ENCODE data around the gene EIF4E2. TPM values are rescaled to one million over a fixed set of nuclear protein-coding genes. Genes with fewer than 3 reads are reported as not detected.

EIF4E2 gene
- total and polyA plus RNA-seq, 2 of the 13 experiments (the other 11 are each of a cell fraction or from before 2014, with no cell fraction given) = 25.0 to 101 TPM

DNA sequence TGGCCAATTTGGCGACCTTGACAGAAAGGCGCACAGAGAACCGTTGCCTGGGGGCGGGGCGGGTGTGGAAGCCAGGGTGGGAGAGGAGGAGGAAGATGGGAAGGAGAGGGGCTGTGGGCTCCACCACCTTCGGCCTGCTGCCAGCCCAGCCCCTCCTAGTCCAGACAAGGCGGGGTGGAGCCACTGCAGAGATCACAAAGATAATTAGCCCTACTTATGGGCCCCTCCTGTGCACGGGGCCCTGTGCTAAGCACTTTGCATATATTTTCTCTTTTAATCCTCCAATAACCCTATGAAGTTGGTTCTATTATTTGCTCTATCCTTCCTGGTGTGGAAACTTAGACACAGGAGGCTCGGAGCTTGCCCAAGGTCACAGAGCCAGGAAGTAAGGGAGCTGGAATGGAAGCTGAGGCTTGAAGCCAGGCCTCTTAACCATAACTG lies 49.1 kb upstream of the EIF4E2 start:
- ATAC-seq = no peak
- Histone ChIP-seq H3K4me3 (replicated peaks in 1 of 3; ENCODE audit: insufficient read depth in 1 of 3, low read depth in 2 of 3, low read length in 3 of 3) (no peak overlapping the region), H3K9me3 (ENCODE audit: low read length) (no peaks in the 10 kb centered on the region), H3K9ac (ENCODE audit: insufficient read depth, low read depth, low read length) (no peak overlapping the region), H3K4me2 (ENCODE audit: low read depth, low read length) (no peak overlapping the region), H3K79me2 (ENCODE audit: insufficient read depth, low read length) (no peaks in the 10 kb centered on the region), H3K27me3 (ENCODE audit: control insufficient read depth in 1 of 2, insufficient read depth in 2 of 2, low read length in 2 of 2) (peaks cover 18 to 88% of the 10 kb centered on the region in 2 experiments), H4K20me1 (ENCODE audit: insufficient read depth, low read length) (no peaks in the 10 kb centered on the region), H3K4me1 (ENCODE audit: insufficient read depth, low read length) (peaks cover 11% of the 10 kb centered on the region), H3K27ac (ENCODE audit: extremely low read length, insufficient read depth, low read length) (no peak overlapping the region), H2AFZ (ENCODE audit: low read length) (no peak overlapping the region), H3K36me3 (replicated peaks in 1 of 2; ENCODE audit: control insufficient read depth in 1 of 2, insufficient read depth in 2 of 2, low read length in 2 of 2) (no peaks in the 10 kb centered on the region)
- FAIRE-seq = no peak
- POLR2A ChIA-PET = interaction anchor here (1.0 kb wide), 1 partner anchor 49 kb away, joined by 3 read pairs; the partner anchor contains the start of genes EIF4E2 and TIGD1
- in situ Hi-C loops (cut with HindIII; ENCODE audit: extremely low pct_ligation_motif_present, low pct_unique_long_range_greater_than_20kb) = no loop called here
- TF ChIP-seq SIN3B (IDR thresholded peaks at IDR 0.05; ENCODE audit: low read length) (no peak), GZF1 (CRISPR knock-in tag; IDR thresholded peaks at IDR 0.05) (no peak), PTBP1 (IDR thresholded peaks at IDR 0.05; ENCODE audit: low read depth, low read length, poor library complexity, severe bottlenecking) (no peak), ZNF329 (CRISPR knock-in tag; IDR thresholded peaks at IDR 0.05; ENCODE audit: low read depth) (no peak), HCFC1 (IDR thresholded peaks at IDR 0.05; ENCODE audit: low read depth, low read length) (no peak), HHEX (CRISPR knock-in tag; IDR thresholded peaks at IDR 0.05) (no peak), HOXA7 (CRISPR knock-in tag; IDR thresholded peaks at IDR 0.05) (no peak), TBP (CRISPR knock-in tag; IDR thresholded peaks at IDR 0.05) (no peak), ZNF816 (CRISPR knock-in tag; IDR thresholded peaks at IDR 0.05; ENCODE audit: borderline replicate concordance) (no peak), CHD2 (IDR thresholded peaks at IDR 0.05; ENCODE audit: low read depth, low read length) (no peak), SMARCC2 (IDR thresholded peaks at IDR 0.05) (no peak)
- TF ChIP-seq, protein P1, sequence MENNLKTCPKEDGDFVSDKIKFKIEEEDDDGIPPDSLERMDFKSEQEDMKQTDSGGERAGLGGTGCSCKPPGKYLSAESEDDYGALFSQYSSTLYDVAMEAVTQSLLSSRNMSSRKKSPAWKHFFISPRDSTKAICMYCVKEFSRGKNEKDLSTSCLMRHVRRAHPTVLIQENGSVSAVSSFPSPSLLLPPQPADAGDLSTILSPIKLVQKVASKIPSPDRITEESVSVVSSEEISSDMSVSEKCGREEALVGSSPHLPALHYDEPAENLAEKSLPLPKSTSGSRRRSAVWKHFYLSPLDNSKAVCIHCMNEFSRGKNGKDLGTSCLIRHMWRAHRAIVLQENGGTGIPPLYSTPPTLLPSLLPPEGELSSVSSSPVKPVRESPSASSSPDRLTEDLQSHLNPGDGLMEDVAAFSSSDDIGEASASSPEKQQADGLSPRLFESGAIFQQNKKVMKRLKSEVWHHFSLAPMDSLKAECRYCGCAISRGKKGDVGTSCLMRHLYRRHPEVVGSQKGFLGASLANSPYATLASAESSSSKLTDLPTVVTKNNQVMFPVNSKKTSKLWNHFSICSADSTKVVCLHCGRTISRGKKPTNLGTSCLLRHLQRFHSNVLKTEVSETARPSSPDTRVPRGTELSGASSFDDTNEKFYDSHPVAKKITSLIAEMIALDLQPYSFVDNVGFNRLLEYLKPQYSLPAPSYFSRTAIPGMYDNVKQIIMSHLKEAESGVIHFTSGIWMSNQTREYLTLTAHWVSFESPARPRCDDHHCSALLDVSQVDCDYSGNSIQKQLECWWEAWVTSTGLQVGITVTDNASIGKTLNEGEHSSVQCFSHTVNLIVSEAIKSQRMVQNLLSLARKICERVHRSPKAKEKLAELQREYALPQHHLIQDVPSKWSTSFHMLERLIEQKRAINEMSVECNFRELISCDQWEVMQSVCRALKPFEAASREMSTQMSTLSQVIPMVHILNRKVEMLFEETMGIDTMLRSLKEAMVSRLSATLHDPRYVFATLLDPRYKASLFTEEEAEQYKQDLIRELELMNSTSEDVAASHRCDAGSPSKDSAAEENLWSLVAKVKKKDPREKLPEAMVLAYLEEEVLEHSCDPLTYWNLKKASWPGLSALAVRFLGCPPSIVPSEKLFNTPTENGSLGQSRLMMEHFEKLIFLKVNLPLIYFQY (CRISPR knock-in tag; IDR thresholded peaks at IDR 0.05; ENCODE audit: borderline replicate concordance) = no peak
- TF ChIP-seq, protein P2, sequence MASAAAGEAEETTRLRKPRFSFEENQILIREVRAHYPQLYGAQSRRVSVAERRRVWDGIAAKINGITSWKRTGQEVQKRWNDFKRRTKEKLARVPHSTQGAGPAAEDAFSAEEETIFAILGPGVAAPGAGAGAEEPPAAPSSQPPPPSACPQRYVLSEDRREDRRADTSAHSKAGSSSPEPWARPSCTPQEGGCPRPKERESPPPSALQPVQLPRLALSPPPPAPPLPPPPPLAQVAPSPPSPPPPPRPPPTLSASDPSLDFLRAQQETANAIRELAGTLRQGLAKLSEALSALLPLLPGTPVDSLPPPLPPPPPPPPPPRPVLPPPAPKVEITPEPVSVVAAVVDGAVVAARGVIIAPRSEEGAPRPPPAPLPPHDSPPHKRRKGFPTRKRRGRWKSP (CRISPR knock-in tag; IDR thresholded peaks at IDR 0.05) = no peak
- TF ChIP-seq, protein P3, sequence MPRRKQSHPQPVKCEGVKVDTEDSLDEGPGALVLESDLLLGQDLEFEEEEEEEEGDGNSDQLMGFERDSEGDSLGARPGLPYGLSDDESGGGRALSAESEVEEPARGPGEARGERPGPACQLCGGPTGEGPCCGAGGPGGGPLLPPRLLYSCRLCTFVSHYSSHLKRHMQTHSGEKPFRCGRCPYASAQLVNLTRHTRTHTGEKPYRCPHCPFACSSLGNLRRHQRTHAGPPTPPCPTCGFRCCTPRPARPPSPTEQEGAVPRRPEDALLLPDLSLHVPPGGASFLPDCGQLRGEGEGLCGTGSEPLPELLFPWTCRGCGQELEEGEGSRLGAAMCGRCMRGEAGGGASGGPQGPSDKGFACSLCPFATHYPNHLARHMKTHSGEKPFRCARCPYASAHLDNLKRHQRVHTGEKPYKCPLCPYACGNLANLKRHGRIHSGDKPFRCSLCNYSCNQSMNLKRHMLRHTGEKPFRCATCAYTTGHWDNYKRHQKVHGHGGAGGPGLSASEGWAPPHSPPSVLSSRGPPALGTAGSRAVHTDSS (CRISPR knock-in tag; conservative IDR thresholded peaks at IDR 0.05) = no peak
- intact Hi-C loops (cut with micrococcal nuclease; ENCODE audit: unreplicated experiment) = no loop called here
- 21% methylated on average over 9 of the region's 9 CpGs for WGBS (ENCODE audit: low lambda C conversion rate)
- no TSS peak for BruUV-seq (replicated peaks)
- CTCF ChIA-PET (ENCODE audit: low intra/inter-chr PET ratio, low total read pairs) = no interaction called here
- DNase-seq (ENCODE audit: low spot score) = no peak

Data from HepG2 (cell line).